H1 (cell line): ENCODE measurements around the gene BAHD1. TPM values are rescaled to one million over a fixed set of nuclear protein-coding genes. Genes with fewer than 3 reads are reported as not detected.

ENCODE experiments used
- EGR1 ChIP-seq: IDR thresholded peaks from 2 replicates; pipeline ENCODE4 v1.6.1; 2011; ENCODE audit warnings: low read depth, low read length, borderline replicate concordance
- polyA plus RNA-seq, 7 experiments: library from polyadenylated mRNA; depleted of rRNA in 3 of 7; stranded (reverse) in 5 of 7; unstranded in 2 of 7; fragments of >200 nt in 5 of 7; fragments of 200-250 nt in 2 of 7; gene quantifications; 1 replicate in 5 of 7; 2 replicates in 1 of 7; 4 replicates in 1 of 7; pipeline versions ENCODE4 v1.2.1 to v1.2.3, GENCODE V29; 2011 to 2013; ENCODE audit warnings: missing spikeins in 2 of 7, mixed read lengths in 2 of 7
- total RNA-seq: library from RNA; stranded (reverse); fragmentation: NEBNext Ultra II Directional; extraction: Animal tissue kit (Norgen Biotek cat#: 25700); gene quantifications from 2 replicates; pipeline ENCODE4 v1.2.1, GENCODE V29; 2021

Gene BAHD1
- total and polyA plus RNA-seq, 2 of the 8 experiments (the other 6 are each of a cell fraction or from before 2014, with no cell fraction given), result 15.0 to 38.9 TPM

DNA sequence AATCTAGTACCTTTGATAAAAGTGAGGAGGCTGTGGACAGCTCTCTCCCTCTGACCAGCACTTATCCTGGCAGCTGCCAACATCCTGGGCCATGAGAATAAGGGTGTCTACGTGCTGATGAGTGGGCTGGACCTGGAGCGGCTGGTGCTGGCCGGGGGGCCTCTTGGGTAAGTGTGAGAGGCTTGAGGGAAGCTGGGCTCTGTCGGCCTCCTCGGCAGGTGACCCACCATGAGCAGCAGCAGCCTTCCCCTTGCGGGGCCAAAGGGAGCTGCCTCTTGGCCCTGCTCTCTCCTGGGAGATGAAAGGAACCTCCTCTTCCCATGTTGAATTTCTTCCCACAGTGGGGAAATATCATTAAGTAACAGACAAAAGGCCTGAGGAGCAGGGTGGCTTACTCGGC lies 25.9 kb upstream of the BAHD1 start (continued):
- TF ChIP-seq EGR1, result no peak
- TF ChIP-seq, all 59 proteins: peak for 0
